ENCODE results near the gene PAGR1. TPM values are rescaled to one million over a fixed set of nuclear protein-coding genes. Genes with fewer than 3 reads are reported as not detected.

PAGR1 gene
- total and polyA plus RNA-seq, 2 of the 13 experiments (the other 11 are each of a cell fraction or from before 2014, with no cell fraction given), result 9.8 to 66.4 TPM

DNA sequence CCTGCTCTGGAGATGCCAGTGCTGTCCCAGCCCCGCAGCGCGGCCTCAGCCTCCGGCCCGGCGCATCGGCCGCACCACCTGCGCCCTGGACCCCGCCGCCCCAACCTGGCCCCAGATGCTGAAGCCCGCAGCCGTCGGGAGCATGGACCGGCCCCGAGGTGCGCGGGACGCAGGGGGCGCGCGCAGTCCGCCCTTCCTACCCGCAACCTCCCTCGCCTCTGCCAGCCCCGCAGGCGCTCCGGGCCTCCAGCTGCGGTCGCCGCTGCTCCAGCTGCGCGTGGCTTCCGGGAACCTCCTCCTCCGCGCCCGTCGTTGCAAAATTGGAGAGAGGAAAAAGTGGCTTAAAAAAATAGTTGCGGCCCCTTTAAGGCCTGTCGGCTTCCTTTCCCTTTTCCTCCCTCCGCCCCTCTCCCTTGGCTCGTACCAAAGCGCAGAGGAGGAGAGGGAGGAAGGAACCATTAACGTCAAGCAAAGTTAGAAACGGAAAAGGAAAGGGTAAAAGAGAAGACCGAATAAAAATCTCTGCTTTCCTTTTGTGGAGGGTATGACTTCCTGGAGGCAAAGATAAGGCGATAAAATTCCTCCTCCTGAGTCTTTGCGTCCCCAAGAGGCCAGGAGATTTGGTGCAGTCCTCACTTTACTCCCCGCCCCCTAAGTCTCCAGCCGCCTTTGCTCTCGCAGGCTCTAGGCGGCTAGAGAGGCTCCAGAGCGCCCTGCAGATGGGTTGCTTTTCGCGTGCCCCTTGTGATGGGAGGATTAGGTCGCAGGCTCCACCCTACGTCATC is 47.1 kb downstream of the PAGR1 start, which contains the start of gene CDIPT (continued):
- TF ChIP-seq ZNF382 (CRISPR knock-in tag; IDR thresholded peaks at IDR 0.05; ENCODE audit: borderline replicate concordance) (no peak), ONECUT2 (CRISPR knock-in tag; IDR thresholded peaks at IDR 0.05) (no peak), NFKB2 (CRISPR knock-in tag; IDR thresholded peaks at IDR 0.05; ENCODE audit: borderline replicate concordance) (no peak; the same call in none of the 2 replicates), ISX (CRISPR knock-in tag; conservative IDR thresholded peaks at IDR 0.05) (no peak), ZNF136 (CRISPR knock-in tag; IDR thresholded peaks at IDR 0.05; ENCODE audit: low read depth) (peak; percentile 54; the same call in 1 of the 2 replicates), HHEX (CRISPR knock-in tag; IDR thresholded peaks at IDR 0.05) (no peak; the same call in 1 of the 2 replicates), HDAC2 (CRISPR knock-in tag; IDR thresholded peaks at IDR 0.05) (peak; percentile 87), SMARCE1 (IDR thresholded peaks at IDR 0.05; ENCODE audit: borderline replicate concordance) (no peak), MEIS1 (CRISPR knock-in tag; IDR thresholded peaks at IDR 0.05; ENCODE audit: borderline replicate concordance) (no peak; the same call in 1 of the 2 replicates), PAX8 (CRISPR knock-in tag; IDR thresholded peaks at IDR 0.05; ENCODE audit: borderline replicate concordance) (no peak)
- TF ChIP-seq, protein P1, sequence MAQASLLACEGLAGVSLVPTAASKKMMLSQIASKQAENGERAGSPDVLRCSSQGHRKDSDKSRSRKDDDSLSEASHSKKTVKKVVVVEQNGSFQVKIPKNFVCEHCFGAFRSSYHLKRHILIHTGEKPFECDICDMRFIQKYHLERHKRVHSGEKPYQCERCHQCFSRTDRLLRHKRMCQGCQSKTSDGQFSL (CRISPR knock-in tag; IDR thresholded peaks at IDR 0.05), result no peak
- TF ChIP-seq, protein P2, sequence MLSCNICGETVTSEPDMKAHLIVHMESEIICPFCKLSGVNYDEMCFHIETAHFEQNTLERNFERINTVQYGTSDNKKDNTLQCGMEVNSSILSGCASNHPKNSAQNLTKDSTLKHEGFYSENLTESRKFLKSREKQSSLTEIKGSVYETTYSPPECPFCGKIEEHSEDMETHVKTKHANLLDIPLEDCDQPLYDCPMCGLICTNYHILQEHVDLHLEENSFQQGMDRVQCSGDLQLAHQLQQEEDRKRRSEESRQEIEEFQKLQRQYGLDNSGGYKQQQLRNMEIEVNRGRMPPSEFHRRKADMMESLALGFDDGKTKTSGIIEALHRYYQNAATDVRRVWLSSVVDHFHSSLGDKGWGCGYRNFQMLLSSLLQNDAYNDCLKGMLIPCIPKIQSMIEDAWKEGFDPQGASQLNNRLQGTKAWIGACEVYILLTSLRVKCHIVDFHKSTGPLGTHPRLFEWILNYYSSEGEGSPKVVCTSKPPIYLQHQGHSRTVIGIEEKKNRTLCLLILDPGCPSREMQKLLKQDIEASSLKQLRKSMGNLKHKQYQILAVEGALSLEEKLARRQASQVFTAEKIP (CRISPR knock-in tag; IDR thresholded peaks at IDR 0.05; ENCODE audit: borderline replicate concordance), result no peak
- TF ChIP-seq, protein P3, sequence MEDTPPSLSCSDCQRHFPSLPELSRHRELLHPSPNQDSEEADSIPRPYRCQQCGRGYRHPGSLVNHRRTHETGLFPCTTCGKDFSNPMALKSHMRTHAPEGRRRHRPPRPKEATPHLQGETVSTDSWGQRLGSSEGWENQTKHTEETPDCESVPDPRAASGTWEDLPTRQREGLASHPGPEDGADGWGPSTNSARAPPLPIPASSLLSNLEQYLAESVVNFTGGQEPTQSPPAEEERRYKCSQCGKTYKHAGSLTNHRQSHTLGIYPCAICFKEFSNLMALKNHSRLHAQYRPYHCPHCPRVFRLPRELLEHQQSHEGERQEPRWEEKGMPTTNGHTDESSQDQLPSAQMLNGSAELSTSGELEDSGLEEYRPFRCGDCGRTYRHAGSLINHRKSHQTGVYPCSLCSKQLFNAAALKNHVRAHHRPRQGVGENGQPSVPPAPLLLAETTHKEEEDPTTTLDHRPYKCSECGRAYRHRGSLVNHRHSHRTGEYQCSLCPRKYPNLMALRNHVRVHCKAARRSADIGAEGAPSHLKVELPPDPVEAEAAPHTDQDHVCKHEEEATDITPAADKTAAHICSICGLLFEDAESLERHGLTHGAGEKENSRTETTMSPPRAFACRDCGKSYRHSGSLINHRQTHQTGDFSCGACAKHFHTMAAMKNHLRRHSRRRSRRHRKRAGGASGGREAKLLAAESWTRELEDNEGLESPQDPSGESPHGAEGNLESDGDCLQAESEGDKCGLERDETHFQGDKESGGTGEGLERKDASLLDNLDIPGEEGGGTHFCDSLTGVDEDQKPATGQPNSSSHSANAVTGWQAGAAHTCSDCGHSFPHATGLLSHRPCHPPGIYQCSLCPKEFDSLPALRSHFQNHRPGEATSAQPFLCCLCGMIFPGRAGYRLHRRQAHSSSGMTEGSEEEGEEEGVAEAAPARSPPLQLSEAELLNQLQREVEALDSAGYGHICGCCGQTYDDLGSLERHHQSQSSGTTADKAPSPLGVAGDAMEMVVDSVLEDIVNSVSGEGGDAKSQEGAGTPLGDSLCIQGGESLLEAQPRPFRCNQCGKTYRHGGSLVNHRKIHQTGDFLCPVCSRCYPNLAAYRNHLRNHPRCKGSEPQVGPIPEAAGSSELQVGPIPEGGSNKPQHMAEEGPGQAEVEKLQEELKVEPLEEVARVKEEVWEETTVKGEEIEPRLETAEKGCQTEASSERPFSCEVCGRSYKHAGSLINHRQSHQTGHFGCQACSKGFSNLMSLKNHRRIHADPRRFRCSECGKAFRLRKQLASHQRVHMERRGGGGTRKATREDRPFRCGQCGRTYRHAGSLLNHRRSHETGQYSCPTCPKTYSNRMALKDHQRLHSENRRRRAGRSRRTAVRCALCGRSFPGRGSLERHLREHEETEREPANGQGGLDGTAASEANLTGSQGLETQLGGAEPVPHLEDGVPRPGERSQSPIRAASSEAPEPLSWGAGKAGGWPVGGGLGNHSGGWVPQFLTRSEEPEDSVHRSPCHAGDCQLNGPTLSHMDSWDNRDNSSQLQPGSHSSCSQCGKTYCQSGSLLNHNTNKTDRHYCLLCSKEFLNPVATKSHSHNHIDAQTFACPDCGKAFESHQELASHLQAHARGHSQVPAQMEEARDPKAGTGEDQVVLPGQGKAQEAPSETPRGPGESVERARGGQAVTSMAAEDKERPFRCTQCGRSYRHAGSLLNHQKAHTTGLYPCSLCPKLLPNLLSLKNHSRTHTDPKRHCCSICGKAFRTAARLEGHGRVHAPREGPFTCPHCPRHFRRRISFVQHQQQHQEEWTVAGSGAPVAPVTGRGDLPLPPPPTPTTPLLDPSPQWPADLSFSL (CRISPR knock-in tag; IDR thresholded peaks at IDR 0.05), result no peak; the same call in 1 of the 2 replicates
- TF ChIP-seq, protein P4, sequence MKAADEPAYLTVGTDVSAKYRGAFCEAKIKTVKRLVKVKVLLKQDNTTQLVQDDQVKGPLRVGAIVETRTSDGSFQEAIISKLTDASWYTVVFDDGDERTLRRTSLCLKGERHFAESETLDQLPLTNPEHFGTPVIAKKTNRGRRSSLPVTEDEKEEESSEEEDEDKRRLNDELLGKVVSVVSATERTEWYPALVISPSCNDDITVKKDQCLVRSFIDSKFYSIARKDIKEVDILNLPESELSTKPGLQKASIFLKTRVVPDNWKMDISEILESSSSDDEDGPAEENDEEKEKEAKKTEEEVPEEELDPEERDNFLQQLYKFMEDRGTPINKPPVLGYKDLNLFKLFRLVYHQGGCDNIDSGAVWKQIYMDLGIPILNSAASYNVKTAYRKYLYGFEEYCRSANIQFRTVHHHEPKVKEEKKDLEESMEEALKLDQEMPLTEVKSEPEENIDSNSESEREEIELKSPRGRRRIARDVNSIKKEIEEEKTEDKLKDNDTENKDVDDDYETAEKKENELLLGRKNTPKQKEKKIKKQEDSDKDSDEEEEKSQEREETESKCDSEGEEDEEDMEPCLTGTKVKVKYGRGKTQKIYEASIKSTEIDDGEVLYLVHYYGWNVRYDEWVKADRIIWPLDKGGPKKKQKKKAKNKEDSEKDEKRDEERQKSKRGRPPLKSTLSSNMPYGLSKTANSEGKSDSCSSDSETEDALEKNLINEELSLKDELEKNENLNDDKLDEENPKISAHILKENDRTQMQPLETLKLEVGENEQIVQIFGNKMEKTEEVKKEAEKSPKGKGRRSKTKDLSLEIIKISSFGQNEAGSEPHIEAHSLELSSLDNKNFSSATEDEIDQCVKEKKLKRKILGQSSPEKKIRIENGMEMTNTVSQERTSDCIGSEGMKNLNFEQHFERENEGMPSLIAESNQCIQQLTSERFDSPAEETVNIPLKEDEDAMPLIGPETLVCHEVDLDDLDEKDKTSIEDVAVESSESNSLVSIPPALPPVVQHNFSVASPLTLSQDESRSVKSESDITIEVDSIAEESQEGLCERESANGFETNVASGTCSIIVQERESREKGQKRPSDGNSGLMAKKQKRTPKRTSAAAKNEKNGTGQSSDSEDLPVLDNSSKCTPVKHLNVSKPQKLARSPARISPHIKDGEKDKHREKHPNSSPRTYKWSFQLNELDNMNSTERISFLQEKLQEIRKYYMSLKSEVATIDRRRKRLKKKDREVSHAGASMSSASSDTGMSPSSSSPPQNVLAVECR (CRISPR knock-in tag; IDR thresholded peaks at IDR 0.05; ENCODE audit: borderline replicate concordance), result peak; percentile 95
- TF ChIP-seq, protein P5, sequence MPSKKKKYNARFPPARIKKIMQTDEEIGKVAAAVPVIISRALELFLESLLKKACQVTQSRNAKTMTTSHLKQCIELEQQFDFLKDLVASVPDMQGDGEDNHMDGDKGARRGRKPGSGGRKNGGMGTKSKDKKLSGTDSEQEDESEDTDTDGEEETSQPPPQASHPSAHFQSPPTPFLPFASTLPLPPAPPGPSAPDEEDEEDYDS (CRISPR knock-in tag; IDR thresholded peaks at IDR 0.05), result peak; percentile 86

Data from HepG2 (cell line).